Measurements from ENCODE around the gene CNNM3.

DNA sequence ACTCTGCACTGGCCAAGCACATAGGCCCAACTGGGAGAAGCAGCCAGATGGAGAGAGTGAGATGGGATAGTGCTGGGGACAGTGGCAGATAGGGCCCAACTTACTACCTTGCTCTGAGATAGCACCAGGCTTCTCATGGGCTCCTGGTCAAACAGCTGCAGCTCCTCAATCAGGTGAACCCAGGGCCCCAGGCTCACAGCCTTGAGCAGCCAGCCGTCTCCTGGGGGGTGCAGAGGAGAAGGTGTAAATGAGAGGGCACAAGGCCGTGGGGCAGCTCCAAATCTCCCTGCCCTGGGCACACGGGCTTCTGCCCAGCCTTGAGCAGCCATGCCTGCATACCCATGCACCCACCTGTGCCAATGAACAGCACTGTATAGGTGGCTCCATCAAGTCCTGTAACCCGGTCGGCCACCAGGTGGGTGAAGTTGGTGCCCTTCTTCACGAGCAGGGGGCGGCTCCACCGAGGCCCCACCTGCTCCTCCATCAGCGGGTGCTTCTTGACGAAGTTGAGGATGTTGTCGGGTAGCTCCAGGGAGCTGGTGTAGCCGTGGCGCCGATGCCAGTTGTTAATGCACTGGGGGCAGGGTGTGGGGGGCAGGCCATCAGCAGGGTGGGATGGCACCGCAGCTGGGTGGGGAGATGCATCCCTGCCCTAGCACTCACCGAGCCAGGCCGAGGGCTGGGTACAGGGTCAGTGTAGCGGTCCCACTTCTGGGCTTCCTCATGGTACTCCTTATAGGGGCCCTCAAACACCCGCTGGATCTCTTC is 47.7 kb downstream of the CNNM3 start:
- TF ChIP-seq CTCF (IDR thresholded peaks at IDR 0.05) (no peak), POLR2A (IDR thresholded peaks at IDR 0.05) (no peak)
